ENCODE results near the gene ARHGEF28. TPM values are rescaled to one million over a fixed set of nuclear protein-coding genes. Genes with fewer than 3 reads are reported as not detected.

ARHGEF28 gene
- total RNA-seq, result 10 to 100 TPM; 30.9 to 54.7 (median 36.2) TPM

- intact Hi-C loops (cut with DNase I; ENCODE audit: low total_unique reads), result no loop called here
- WGBS, 2 donors, result 1 to 5% methylated on average over 25 to 37 of the region's 92 CpGs
- TF ChIP-seq POLR2A (IDR thresholded peaks at IDR 0.05) (no peak), CTCF (IDR thresholded peaks at IDR 0.05) (no peak)
- H3K4me3 ChIP-seq (ENCODE audit: low read depth, poor library complexity, severe bottlenecking), result peak within 1 kb of the TSS; percentile 50
- no peak for DNase-seq (ENCODE audit: low spot score in 2 of 2)
Observed at GRCh38 chr5:73625944-73626811, at the start of gene ARHGEF28. ARHGEF28 (plus strand) TSS chr5:73626196; CDS start chr5:73684852, 58,656 bp downstream.

GRCh38 chr5:73582285-73583145 is 43.5 kb upstream of the ARHGEF28 start:
- DNase-seq (ENCODE audit: low spot score in 2 of 2), result no peak
- intact Hi-C loops (cut with DNase I; ENCODE audit: low total_unique reads), result no loop called here
- H3K4me3 ChIP-seq (ENCODE audit: low read depth, poor library complexity, severe bottlenecking), result no peak overlapping the region
- 65 to 75% methylated on average over 3 of the region's 3 CpGs for WGBS, 2 donors
- TF ChIP-seq POLR2A (IDR thresholded peaks at IDR 0.05), result no peak

GRCh38 chr5:73587923-73588322 is 38.1 kb upstream of the ARHGEF28 start:
- 41 to 48% methylated on average over 1 of the region's 1 CpG for WGBS, 2 donors
- DNase-seq (ENCODE audit: low spot score in 2 of 2), result peak in 1 of 2 donors; percentile 1
- no peak overlapping the region for H3K4me3 ChIP-seq (ENCODE audit: low read depth, poor library complexity, severe bottlenecking)
- TF ChIP-seq POLR2A (IDR thresholded peaks at IDR 0.05), result no peak
- intact Hi-C loops (cut with DNase I; ENCODE audit: low total_unique reads), result loop anchor here (5.0 kb wide), 1 partner anchor 209 kb away; no protein-coding TSS in a partner anchor

- peak in 1 of 2 donors; percentile 68 for DNase-seq (ENCODE audit: low spot score in 2 of 2)
- intact Hi-C loops (cut with DNase I; ENCODE audit: low total_unique reads), result loop anchor here (10.0 kb wide), 1 partner anchor 304 kb away; no protein-coding TSS in a partner anchor
- 54 to 62% methylated on average over 4 of the region's 4 CpGs for WGBS, 2 donors
Observed at GRCh38 chr5:73591102-73591695, 34.8 kb upstream of the ARHGEF28 start.

GRCh38 chr5:73591698-73592501 is 34.1 kb upstream of the ARHGEF28 start:
- DNase-seq (ENCODE audit: low spot score in 2 of 2), result no peak
- intact Hi-C loops (cut with DNase I; ENCODE audit: low total_unique reads), result loop anchor here (10.0 kb wide), 1 partner anchor 303 kb away; no protein-coding TSS in a partner anchor
- WGBS, 2 donors, result 46 to 48% methylated on average over 4 of the region's 4 CpGs
- H3K4me3 ChIP-seq (ENCODE audit: low read depth, poor library complexity, severe bottlenecking), result no peak overlapping the region
- TF ChIP-seq POLR2A (IDR thresholded peaks at IDR 0.05) (no peak), CTCF (IDR thresholded peaks at IDR 0.05) (no peak)

More at GRCh38 chr5:73591102-73591695, 34.8 kb upstream of the ARHGEF28 start:
- H3K4me3 ChIP-seq (ENCODE audit: low read depth, poor library complexity, severe bottlenecking), result no peak overlapping the region
- TF ChIP-seq POLR2A (IDR thresholded peaks at IDR 0.05) (no peak), CTCF (IDR thresholded peaks at IDR 0.05) (peak in 1 of 3 donors; percentile 33)

- intact Hi-C loops (cut with DNase I; ENCODE audit: low total_unique reads), result loop anchor here (10.0 kb wide), 1 partner anchor 302 kb away; no protein-coding TSS in a partner anchor
- WGBS, 2 donors, result 53 to 69% methylated on average over 1 of the region's 1 CpG
- no peak for DNase-seq (ENCODE audit: low spot score in 2 of 2)
- no peak overlapping the region for H3K4me3 ChIP-seq (ENCODE audit: low read depth, poor library complexity, severe bottlenecking)
- no peak for TF ChIP-seq CTCF (IDR thresholded peaks at IDR 0.05)
- no peak for TF ChIP-seq POLR2A (IDR thresholded peaks at IDR 0.05)
Observed at GRCh38 chr5:73592551-73592950, 33.4 kb upstream of the ARHGEF28 start.
